Non-pigmented ciliary epithelial cell (primary cell): ENCODE measurements around the gene LIMS3.
"Not testable (repeated sequence)": the region's sequence is repeated elsewhere in the genome, so short reads cannot be mapped to it uniquely, and the experiment has no call there.

Experiments used
- DNase-seq: peaks from one replicate; pipeline ENCODE4 v3.0.0-alpha.2; 2010; ENCODE audit warnings: low read depth

LIMS3 gene

DNA sequence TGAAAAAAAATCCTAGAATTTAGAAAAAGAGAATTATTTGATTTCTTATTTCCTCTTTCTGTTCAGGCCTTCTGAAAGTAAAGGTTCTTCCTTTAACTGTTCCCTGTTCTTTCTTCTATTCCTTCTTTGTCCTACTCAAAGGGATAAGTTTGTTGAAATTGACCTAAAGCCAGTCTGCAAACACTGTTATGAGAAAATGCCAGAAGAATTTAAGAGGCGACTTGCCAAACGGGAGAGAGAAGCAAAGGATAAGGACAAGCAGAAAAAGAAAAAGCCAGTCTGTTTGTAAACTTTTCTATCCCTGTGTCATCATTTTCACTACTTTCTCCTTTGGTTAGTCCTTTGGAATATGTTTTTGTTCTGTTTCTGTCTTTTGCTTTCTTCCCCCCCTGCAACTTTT lies 26.0 kb downstream of the LIMS3 start:
- DNase-seq = not testable (repeated sequence)

- DNase-seq = not testable (repeated sequence)
These were observed 29.3 kb downstream of the LIMS3 start for GRCh38 chr2:109927803-109928202.

GRCh38 chr2:109929222-109929621 lies 30.7 kb downstream of the LIMS3 start:
- not testable (repeated sequence) for DNase-seq

- not testable (repeated sequence) for DNase-seq
These were observed 38.0 kb downstream of the LIMS3 start for GRCh38 chr2:109936534-109936933.

DNA sequence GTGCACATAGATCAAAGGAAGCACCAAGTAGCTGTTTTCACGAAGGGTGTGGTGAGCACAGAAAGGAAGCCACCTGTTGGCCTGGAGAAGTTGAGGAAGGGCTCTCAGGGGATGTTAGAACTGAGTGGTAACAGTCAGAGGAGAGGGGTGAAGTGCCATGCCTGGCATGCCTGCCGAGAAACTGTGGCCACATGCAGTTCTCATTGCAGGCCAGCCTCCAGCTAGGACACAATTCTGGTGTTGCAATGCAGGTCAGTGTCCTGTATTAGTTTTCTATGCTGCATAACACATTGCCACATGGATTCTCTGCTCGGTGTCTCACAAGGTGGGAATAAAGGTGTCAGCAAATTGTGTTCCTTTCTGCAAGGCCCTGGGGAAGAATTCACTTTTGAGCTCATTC lies 46.9 kb downstream of the LIMS3 start:
- DNase-seq = not testable (repeated sequence)

DNA sequence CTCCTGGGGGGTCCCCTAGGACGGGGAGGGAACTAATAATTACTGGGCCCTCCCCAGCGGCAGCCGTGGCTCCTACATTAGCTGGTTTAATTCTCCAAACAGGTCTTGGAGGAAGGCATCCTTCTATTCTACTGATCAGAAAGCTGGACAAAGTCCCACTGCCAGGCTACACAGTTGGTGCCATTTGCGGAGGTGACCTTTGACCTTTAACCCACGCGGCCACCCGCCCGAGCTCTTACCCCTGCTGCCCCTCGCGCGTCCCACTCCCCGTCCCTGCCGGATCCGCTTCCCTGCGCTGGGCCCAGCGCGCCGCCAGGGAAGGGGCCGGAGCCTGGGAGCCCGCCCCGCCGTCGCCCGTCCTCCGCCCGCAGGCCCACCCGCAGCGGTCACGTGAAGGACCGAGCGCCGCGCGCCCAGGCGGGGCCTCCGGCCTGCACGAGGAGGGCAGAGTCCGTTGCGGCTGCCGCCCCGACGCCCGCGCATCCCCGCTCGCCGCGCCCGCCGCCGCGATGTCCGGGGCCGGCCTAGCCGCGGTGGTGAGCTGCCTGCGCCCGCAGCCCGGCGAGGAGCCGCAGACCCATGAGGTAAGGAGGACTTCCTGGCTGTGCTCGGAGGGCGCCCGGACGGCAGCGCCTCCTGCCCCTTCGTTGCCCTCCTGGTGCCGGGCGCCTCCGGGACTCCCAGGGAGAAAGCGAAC lies 48.9 kb downstream of the LIMS3 start:
- not testable (repeated sequence) for DNase-seq

DNA sequence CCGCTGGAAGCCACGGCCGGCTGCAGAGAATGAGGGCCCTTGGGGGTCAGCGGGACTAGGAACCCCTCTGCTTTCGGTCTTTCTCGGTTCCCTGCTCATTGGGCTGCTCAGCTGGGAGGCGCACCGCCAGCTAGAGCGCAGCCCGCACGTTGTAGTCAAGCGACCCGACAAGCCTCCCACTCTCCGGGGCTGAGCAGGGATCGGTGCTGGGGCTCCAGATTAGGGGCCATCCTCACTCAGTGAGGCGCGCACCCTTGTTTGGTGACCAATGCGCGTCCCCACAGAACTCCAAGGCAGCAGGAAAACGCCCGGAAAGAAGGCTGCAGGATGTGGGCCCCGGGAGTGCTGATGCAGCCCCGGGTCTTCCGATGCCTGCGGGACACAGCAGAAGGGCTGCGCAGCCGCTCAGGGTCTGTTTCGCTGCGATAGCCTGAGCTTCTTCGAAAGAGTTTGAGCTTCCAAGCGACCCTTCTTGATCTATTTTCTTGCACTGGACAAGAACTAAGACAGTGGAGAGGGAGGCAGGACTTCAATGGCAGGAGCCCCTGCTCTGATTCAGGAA lies 49.6 kb downstream of the LIMS3 start:
- not testable (repeated sequence) for DNase-seq

GRCh38 chr2:109950146-109950843 lies 51.8 kb downstream of the LIMS3 start:
- DNase-seq = not testable (repeated sequence)

- not testable (repeated sequence) for DNase-seq
These were observed 65.5 kb downstream of the LIMS3 start for GRCh38 chr2:109963942-109964341.

DNA sequence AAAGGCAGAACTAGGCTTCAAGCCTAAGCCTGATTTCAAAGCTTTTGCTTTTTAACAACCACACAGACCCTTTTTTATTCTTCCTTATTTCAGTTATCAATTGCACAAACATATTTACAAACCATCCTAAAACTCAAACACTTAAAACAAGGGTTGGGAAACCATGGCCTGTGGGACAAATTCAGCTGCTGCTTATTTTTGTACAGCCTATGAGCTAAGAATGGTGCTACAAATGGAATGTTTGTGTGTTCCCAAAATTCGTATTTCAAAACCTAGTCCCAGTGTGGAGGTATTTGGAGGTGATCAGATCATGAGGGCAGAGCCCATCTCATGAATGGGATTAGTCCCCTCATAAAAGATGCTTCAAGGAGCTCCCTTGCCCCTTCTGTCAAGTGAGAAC lies 67.0 kb downstream of the LIMS3 start:
- DNase-seq = not testable (repeated sequence)

- not testable (repeated sequence) for DNase-seq
These were observed 67.7 kb downstream of the LIMS3 start for GRCh38 chr2:109966107-109966736.

- not testable (repeated sequence) for DNase-seq
These were observed 68.4 kb downstream of the LIMS3 start for GRCh38 chr2:109966858-109967257.

GRCh38 chr2:109969864-109970263 lies 71.4 kb downstream of the LIMS3 start:
- not testable (repeated sequence) for DNase-seq

GRCh38 chr2:109971710-109972109 lies 73.2 kb downstream of the LIMS3 start:
- DNase-seq = not testable (repeated sequence)
